Measurements from ENCODE around the gene BTBD7. TPM values are rescaled to one million over a fixed set of nuclear protein-coding genes. Genes with fewer than 3 reads are reported as not detected.
"Not testable (repeated sequence)": the region's sequence is repeated elsewhere in the genome, so short reads cannot be mapped to it uniquely, and the experiment has no call there.

Gene BTBD7
- total RNA-seq, 1 experiment from 2014 or later, result 24.7 TPM

GRCh38 chr14:93239869-93240677, 92.8 kb downstream of the BTBD7 start:
- BruUV-seq (replicated peaks), result TSS peak; percentile 46
- ChIA-PET POLR2A (no interaction called here), CTCF (interaction anchor here (0.6 to 1.3 kb wide), 3 partner anchors 19 to 563 kb away, joined by 3 to 10 read pairs (median 3); no protein-coding TSS in a partner anchor)
- TF ChIP-seq CTCF (IDR thresholded peaks at IDR 0.05) (no peak), TCF7L2 (IDR thresholded peaks at IDR 0.05; ENCODE audit: low read depth, low read length) (peak; percentile 55; the same call in 1 of the 2 replicates), POLR2AphosphoS5 (IDR thresholded peaks at IDR 0.05; ENCODE audit: low read depth, low read length) (0 out of 2 replicates have a peak, but pooled peaks have one; percentile 13), REST (IDR thresholded peaks at IDR 0.05; ENCODE audit: insufficient read depth in 1 of 2, low read depth in 2 of 2, low read length in 1 of 2) (no peak)
- DNase-seq (ENCODE audit: low read depth, low spot score) (peak; percentile 67), ATAC-seq (peak; percentile 94)
- Histone ChIP-seq H3K27ac (ENCODE audit: low read length) (peak overlapping the region; percentile 70), H3K36me3 (ENCODE audit: control insufficient read depth, insufficient read depth, low read length) (no peaks in the 10 kb centered on the region; the same call in 1 of the 2 replicates), H3K4me1 (ENCODE audit: control insufficient read depth, insufficient read depth, low read length) (peaks cover 17% of the 10 kb centered on the region), H3K27me3 (ENCODE audit: control insufficient read depth, insufficient read depth, low read length) (no peaks in the 10 kb centered on the region), H3K9me3 (ENCODE audit: control insufficient read depth, insufficient read depth, low read depth, low read length) (no peaks in the 10 kb centered on the region), H3K4me3 (ENCODE audit: low read depth in 2 of 2, low read length in 2 of 2) (peak overlapping the region in 1 of 2 experiments; percentile 15; a peak in 2 of 4 replicates)
- intact Hi-C loops (cut with micrococcal nuclease; ENCODE audit: unreplicated experiment) (loop anchor here (10.0 kb wide), 2 partner anchors 305 to 375 kb away; no protein-coding TSS in a partner anchor), in situ Hi-C loops (cut with HindIII; ENCODE audit: low pct_unique_long_range_greater_than_20kb, low sequenced_read_pairs) (no loop called here)

- no peaks in the 10 kb centered on the region for H3K27me3 ChIP-seq (ENCODE audit: control insufficient read depth, insufficient read depth, low read length)
- H3K9me3 ChIP-seq (ENCODE audit: control insufficient read depth, insufficient read depth, low read depth, low read length), result no peaks in the 10 kb centered on the region
- ChIA-PET CTCF (no interaction called here), POLR2A (no interaction called here)
- no peaks in the 10 kb centered on the region for H3K36me3 ChIP-seq (ENCODE audit: control insufficient read depth, insufficient read depth, low read length)
- no peak for TF ChIP-seq CTCF (IDR thresholded peaks at IDR 0.05)
- TF ChIP-seq POLR2AphosphoS5 (IDR thresholded peaks at IDR 0.05; ENCODE audit: low read depth, low read length), result no peak
- no peak for TF ChIP-seq TCF7L2 (IDR thresholded peaks at IDR 0.05; ENCODE audit: low read depth, low read length)
- TF ChIP-seq REST (IDR thresholded peaks at IDR 0.05; ENCODE audit: insufficient read depth in 1 of 2, low read depth in 2 of 2, low read length in 1 of 2), result no peak
- TF ChIP-seq SIN3A (IDR thresholded peaks at IDR 0.05; ENCODE audit: borderline replicate concordance, insufficient read depth, low read depth, low read length), result no peak
- H3K27ac ChIP-seq (ENCODE audit: low read length), result no peak overlapping the region
- in situ Hi-C loops (cut with HindIII; ENCODE audit: low pct_unique_long_range_greater_than_20kb, low sequenced_read_pairs), result no loop called here
- no peak overlapping the region for H3K4me3 ChIP-seq (ENCODE audit: low read depth in 2 of 2, low read length in 2 of 2)
- BruUV-seq (replicated peaks), result no TSS peak
- DNase-seq (ENCODE audit: low read depth, low spot score), result no peak
- peaks cover 4% of the 10 kb centered on the region for H3K4me1 ChIP-seq (ENCODE audit: control insufficient read depth, insufficient read depth, low read length)
- intact Hi-C loops (cut with micrococcal nuclease; ENCODE audit: unreplicated experiment), result loop anchor here (10.0 kb wide), 2 partner anchors 310 to 380 kb away; no protein-coding TSS in a partner anchor
- peak; percentile 69 for ATAC-seq
Observed at GRCh38 chr14:93234798-93235197, 98.0 kb downstream of the BTBD7 start.

GRCh38 chr14:93233078-93233477, 99.8 kb downstream of the BTBD7 start:
- intact Hi-C loops (cut with micrococcal nuclease; ENCODE audit: unreplicated experiment), result loop anchor here (10.0 kb wide), 2 partner anchors 312 to 382 kb away; no protein-coding TSS in a partner anchor

More at GRCh38 chr14:93233078-93233477, 99.8 kb downstream of the BTBD7 start:
- H3K9me3 ChIP-seq (ENCODE audit: control insufficient read depth, insufficient read depth, low read depth, low read length); in situ Hi-C loops (cut with HindIII; ENCODE audit: low pct_unique_long_range_greater_than_20kb, low sequenced_read_pairs); CTCF ChIA-PET; H3K4me3 ChIP-seq (ENCODE audit: low read depth in 2 of 2, low read length in 2 of 2); H3K27ac ChIP-seq (ENCODE audit: low read length); H3K4me1 ChIP-seq (ENCODE audit: control insufficient read depth, insufficient read depth, low read length); H3K27me3 ChIP-seq (ENCODE audit: control insufficient read depth, insufficient read depth, low read length); BruUV-seq (replicated peaks); DNase-seq (ENCODE audit: low read depth, low spot score); POLR2A ChIA-PET; H3K36me3 ChIP-seq (ENCODE audit: control insufficient read depth, insufficient read depth, low read length); ATAC-seq: not testable (repeated sequence)

All from Panc1 (cell line).